HepG2 (cell line): ENCODE data around the gene EPB42. TPM values are rescaled to one million over a fixed set of nuclear protein-coding genes. Genes with fewer than 3 reads are reported as not detected.

Experiments
- ATAC-seq: fragments of 200-7000 bp; cut with Tn5 transposase; 3 replicates; pipeline ENCODE4 v1.9.1; 2020; ENCODE audit warnings: mild to moderate bottlenecking, moderate library complexity
- BruUV-seq: library from RNA; stranded (reverse); fragments of 400-500 nt; replicated peaks from 2 replicates; lab custom pipeline; 2021; lab: Mats Ljungman, UMichigan
- CTCF ChIA-PET: fragments of 300-600 bp; formaldehyde crosslinking; extraction: SDS; loops from one replicate; lab custom pipeline; 2021; ENCODE audit warnings: low total read pairs, inconsistent platforms, low intra/inter-chr PET ratio; lab: Yijun Ruan, JAX
- POLR2A ChIA-PET: fragments of 350-600 bp; sonication (Branson Sonifier 250); formaldehyde crosslinking; loops from one replicate; lab custom pipeline; 2020; ENCODE audit warnings: antibody characterized with exemption, inconsistent platforms; lab: Yijun Ruan, JAX
- DNase-seq: peaks from one replicate; pipeline ENCODE4 v3.0.0-alpha.2; 2015; ENCODE audit warnings: low spot score
- FAIRE-seq: peaks from 3 replicates; lab custom pipeline; 2011; peaks lifted over from hg19 to GRCh38; lab: Jason Lieb, UNC
- H2AFZ ChIP-seq: one replicate; pipeline ENCODE4 v1.6.1; 2011; ENCODE audit warnings: low read length, inconsistent platforms
- H3K27ac ChIP-seq: fragments of 300-600 bp; 3 replicates; pipeline ENCODE4 v1.8.0; 2011; ENCODE audit warnings: mixed run types, mild to moderate bottlenecking, mixed read lengths, low read length, inconsistent platforms; ENCODE audit not compliant: insufficient read depth; ENCODE audit errors: extremely low read length
- H3K27me3 ChIP-seq, 2 experiments: fragments of 200-600 bp in 1 of 2; 2 replicates in 1 of 2; 3 replicates in 1 of 2; pipeline versions ENCODE4 v1.6.0 to v1.8.0; 2011; ENCODE audit warnings: low read length in 2 of 2, mild to moderate bottlenecking in 2 of 2, moderate library complexity in 2 of 2, inconsistent platforms in 1 of 2; ENCODE audit not compliant: insufficient read depth in 2 of 2, control insufficient read depth in 1 of 2
- H3K36me3 ChIP-seq, 2 experiments: fragments of 200-600 bp in 1 of 2; replicated peaks in 1 of 2; 2 replicates in 1 of 2; 3 replicates in 1 of 2; pipeline versions ENCODE4 v1.5.1 to v1.8.0; 2011; ENCODE audit warnings: low read length in 2 of 2, inconsistent platforms in 1 of 2; ENCODE audit not compliant: insufficient read depth in 2 of 2, control insufficient read depth in 1 of 2
- H3K4me1 ChIP-seq: 2 replicates; pipeline ENCODE4 v1.5.1; 2012; ENCODE audit warnings: low read length, inconsistent platforms; ENCODE audit not compliant: insufficient read depth
- H3K4me2 ChIP-seq: 2 replicates; pipeline ENCODE4 v1.6.0; 2011; ENCODE audit warnings: low read depth, low read length, inconsistent platforms
- H3K4me3 ChIP-seq, 3 experiments: fragments of 200-600 bp in 1 of 3; sonication (generic), shearing (Covaris generic) in 1 of 3; replicated peaks in 1 of 3; 2 replicates each; pipeline ENCODE4 v1.5.1; 2011 to 2016; ENCODE audit warnings: low read length in 3 of 3, inconsistent platforms in 2 of 3, low read depth in 2 of 3, mild to moderate bottlenecking in 2 of 3, control low read depth in 1 of 3, mixed read lengths in 1 of 3; ENCODE audit not compliant: insufficient read depth in 1 of 3
- H3K79me2 ChIP-seq: one replicate; pipeline ENCODE4 v1.6.1; 2011; ENCODE audit warnings: low read length, inconsistent platforms; ENCODE audit not compliant: insufficient read depth
- H3K9ac ChIP-seq: 2 replicates; pipeline ENCODE4 v1.6.0; 2011; ENCODE audit warnings: mild to moderate bottlenecking, low read depth, low read length, inconsistent platforms; ENCODE audit not compliant: insufficient read depth
- H3K9me3 ChIP-seq: 2 replicates; pipeline ENCODE4 v1.5.1; 2012; ENCODE audit warnings: mild to moderate bottlenecking, low read length
- H4K20me1 ChIP-seq: 2 replicates; pipeline ENCODE4 v1.6.0; 2011; ENCODE audit warnings: inconsistent platforms, mild to moderate bottlenecking, low read length, moderate library complexity; ENCODE audit not compliant: insufficient read depth
- ATF1 ChIP-seq: IDR thresholded peaks from 2 replicates; pipeline ENCODE4 v1.6.1; 2016; ENCODE audit warnings: mild to moderate bottlenecking, control low read depth
- DNMT1 ChIP-seq: sonication (generic); formaldehyde crosslinking; IDR thresholded peaks from 2 replicates; pipeline ENCODE4 v1.5.1; 2020; ENCODE audit warnings: mild to moderate bottlenecking, missing genetic modification reagents
- SMC3 ChIP-seq: IDR thresholded peaks from 2 replicates; pipeline ENCODE4 v1.6.1; 2011; ENCODE audit warnings: low read length, improper control_type of control experiment
- ZNF253 ChIP-seq: sonication (generic); formaldehyde crosslinking; IDR thresholded peaks from 2 replicates; pipeline ENCODE4 v1.8.0; 2022; ENCODE audit warnings: mild to moderate bottlenecking, missing genetic modification reagents, borderline replicate concordance
- WGBS: methylation state at CpG from one replicate; pipeline ENCODE4 v1.1.6; 2017; ENCODE audit warnings: low lambda C conversion rate; 5-methylcytosine and 5-hydroxymethylcytosine counted together
- in situ Hi-C: cut with HindIII; loops from 2 replicates; pipeline ENCODE4 v1.10.0; 2017; ENCODE audit warnings: low pct_unique_long_range_greater_than_20kb; ENCODE audit not compliant: extremely low pct_ligation_motif_present
- intact Hi-C: fragments of 100-400 bp; cut with micrococcal nuclease; formaldehyde crosslinking; loops from one replicate; pipeline ENCODE4 v1.10.0; 2022; ENCODE audit not compliant: unreplicated experiment
- polyA plus RNA-seq, 8 experiments: library from polyadenylated mRNA; depleted of rRNA in 3 of 8; stranded (reverse) in 7 of 8; unstranded in 1 of 8; fragments of >200 nt; fragmentation: Illumina TruSeq in 4 of 8; extraction: Trizol in 4 of 8; gene quantifications; 2 replicates each; pipeline versions ENCODE4 v1.2.1 to v1.2.3, GENCODE V29; 2011 to 2016; ENCODE audit warnings: low read depth in 4 of 8, missing spikeins in 1 of 8, mixed read lengths in 1 of 8; ENCODE audit not compliant: insufficient read depth in 1 of 8
- total RNA-seq, 5 experiments: library from RNA; depleted of rRNA; stranded (reverse); fragments of >200 nt; fragmentation: Illumina TruSeq; extraction: Trizol; gene quantifications; 2 replicates each; pipeline ENCODE4 v1.2.3, GENCODE V29; 2016; ENCODE audit warnings: low read depth in 1 of 5
- TF ChIP-seq, protein P1 (sequence below): sonication (generic); formaldehyde crosslinking; IDR thresholded peaks from 2 replicates; pipeline ENCODE4 v1.8.0; 2023; ENCODE audit warnings: mild to moderate bottlenecking, missing genetic modification reagents

EPB42 gene
- total and polyA plus RNA-seq, 2 of the 13 experiments (the other 11 are each of a cell fraction or from before 2014, with no cell fraction given), result not detected

DNA sequence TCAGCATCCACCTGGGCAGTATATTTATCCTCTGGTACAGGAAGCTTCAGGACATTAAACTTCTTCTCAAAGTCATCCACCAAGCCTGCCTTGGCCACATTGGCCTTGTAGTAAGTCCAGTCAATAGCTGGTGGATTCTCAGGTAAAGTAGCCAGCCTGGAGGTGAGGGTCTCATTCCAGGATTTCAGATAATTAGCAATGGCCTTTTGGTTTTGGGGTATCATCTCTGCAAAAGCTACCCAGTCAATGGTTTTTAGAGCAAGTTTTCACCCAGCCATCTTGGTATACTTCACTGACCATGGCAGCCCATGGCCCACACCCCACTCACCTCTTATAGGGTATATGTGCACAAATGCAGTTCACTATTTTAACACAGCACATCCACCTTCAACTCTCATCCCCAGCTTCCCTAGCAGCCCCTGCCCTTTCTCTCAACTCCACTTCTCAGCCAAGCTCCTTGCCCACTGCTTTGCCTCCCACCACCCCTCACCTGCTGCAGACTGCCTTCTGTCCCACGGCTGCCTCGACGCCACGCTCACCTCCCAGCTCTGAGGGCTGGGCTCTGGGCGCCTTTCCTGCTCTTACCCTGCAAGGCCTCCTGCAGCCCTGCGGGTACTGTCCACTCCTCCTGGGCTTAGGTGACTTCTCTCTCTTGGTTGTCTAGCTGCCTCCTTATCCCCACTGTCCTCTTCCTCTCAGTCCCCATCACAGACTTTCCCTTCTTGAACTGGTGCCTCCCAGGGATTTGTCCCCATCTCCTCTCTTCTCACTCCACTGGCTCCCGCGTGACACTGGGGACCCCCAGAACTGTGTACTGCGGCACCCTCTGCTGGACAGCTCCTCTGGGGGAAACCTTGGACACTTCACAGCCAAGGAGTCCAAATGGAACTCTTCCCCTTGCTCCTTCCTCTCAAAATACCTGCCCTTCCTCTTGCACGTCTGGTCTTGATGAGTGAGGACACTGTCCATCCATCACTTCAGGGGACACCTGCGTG is 47.6 kb upstream of the EPB42 start (continued):
- TF ChIP-seq SMC3, result peak; percentile 41; the same call in 1 of the 2 replicates

DNA sequence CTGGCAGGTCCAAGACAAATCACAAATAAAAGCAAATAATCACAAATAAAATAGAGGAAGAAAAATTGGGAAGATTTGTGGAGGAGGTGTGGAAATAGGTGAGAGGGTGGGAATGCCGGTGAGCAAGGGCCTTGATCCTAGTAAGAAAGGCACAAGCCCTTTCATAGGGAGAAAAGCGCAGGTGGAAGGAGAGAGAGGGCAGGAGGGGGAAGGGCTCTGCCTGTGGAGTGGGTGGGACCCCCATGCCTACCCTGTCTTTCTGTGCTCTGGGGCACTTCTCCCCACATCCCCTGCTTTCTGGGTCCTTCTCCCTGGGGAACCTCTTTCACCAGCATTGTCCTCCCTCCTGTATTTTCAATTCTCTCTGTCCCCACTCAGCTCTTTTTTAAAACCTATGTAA is 46.6 kb upstream of the EPB42 start:
- no peak overlapping the region for H3K27ac ChIP-seq
- intact Hi-C loops, result loop anchor here (5.0 kb wide), 1 partner anchor 45 kb away; the partner anchor contains the start of gene EPB42
- BruUV-seq, result no TSS peak
- WGBS, result 48% methylated on average over 2 of the region's 2 CpGs
- TF ChIP-seq ZNF253 (no peak), DNMT1 (CRISPR knock-in tag) (no peak), ATF1 (no peak)
- TF ChIP-seq, protein P1, sequence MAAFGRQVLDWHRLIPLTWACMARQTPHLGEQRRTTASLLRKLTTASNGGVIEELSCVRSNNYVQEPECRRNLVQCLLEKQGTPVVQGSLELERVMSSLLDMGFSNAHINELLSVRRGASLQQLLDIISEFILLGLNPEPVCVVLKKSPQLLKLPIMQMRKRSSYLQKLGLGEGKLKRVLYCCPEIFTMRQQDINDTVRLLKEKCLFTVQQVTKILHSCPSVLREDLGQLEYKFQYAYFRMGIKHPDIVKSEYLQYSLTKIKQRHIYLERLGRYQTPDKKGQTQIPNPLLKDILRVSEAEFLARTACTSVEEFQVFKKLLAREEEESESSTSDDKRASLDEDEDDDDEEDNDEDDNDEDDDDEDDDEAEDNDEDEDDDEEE (CRISPR knock-in tag), result no peak
- ChIA-PET POLR2A (no interaction called here), CTCF (no interaction called here)
- H3K4me3 ChIP-seq, result no peak overlapping the region
- H2AFZ ChIP-seq, result no peak overlapping the region
- DNase-seq (no peak), ATAC-seq (no peak), FAIRE-seq (no peak)
- H3K79me2 ChIP-seq, result no peaks in the 10 kb centered on the region
- H4K20me1 ChIP-seq, result no peaks in the 10 kb centered on the region
- H3K4me1 ChIP-seq, result no peaks in the 10 kb centered on the region
- no peaks in the 10 kb centered on the region for H3K9me3 ChIP-seq
- no peak overlapping the region for H3K4me2 ChIP-seq
- in situ Hi-C loops, result no loop called here
- H3K36me3 ChIP-seq, result no peaks in the 10 kb centered on the region
- H3K9ac ChIP-seq, result no peak overlapping the region
- H3K27me3 ChIP-seq, result peaks cover 0 to 24% of the 10 kb centered on the region in 2 experiments; a peak in 3 of 5 replicates
